Endothelial cell of umbilical vein (primary cell): ENCODE results near the gene ARSD. TPM values are rescaled to one million over a fixed set of nuclear protein-coding genes. Genes with fewer than 3 reads are reported as not detected.

Source experiments
- BruUV-seq: library from RNA; stranded (reverse); fragments of 400-500 nt; replicated peaks from 2 replicates; lab custom pipeline; 2021; lab: Mats Ljungman, UMichigan
- CTCF ChIA-PET: fragments of 300-600, 350-600 bp; sonication (Branson Sonifier 250); formaldehyde crosslinking; loops from one replicate; lab custom pipeline; 2021; ENCODE audit warnings: antibody characterized with exemption, inconsistent platforms; lab: Charles Lee
- POLR2A ChIA-PET: fragments of 300-600, 350-600 bp; sonication (Branson Sonifier 250); formaldehyde crosslinking; loops from one replicate; lab custom pipeline; 2021; ENCODE audit warnings: antibody characterized with exemption, inconsistent platforms; lab: Charles Lee
- DNase-seq: peaks from one replicate; pipeline ENCODE4 v3.0.0-alpha.2; 2011; ENCODE audit warnings: low read depth, low spot score
- FAIRE-seq: peaks from 2 replicates; lab custom pipeline; 2011; peaks lifted over from hg19 to GRCh38; lab: Jason Lieb, UNC
- H2AFZ ChIP-seq: 2 replicates; pipeline ENCODE4 v1.6.0; 2012; ENCODE audit warnings: low read depth, low read length, control low read depth, inconsistent platforms
- H3K27ac ChIP-seq: 2 replicates; pipeline ENCODE4 v1.5.1; 2011; ENCODE audit warnings: low read depth, mild to moderate bottlenecking, control low read depth, low read length, moderate library complexity; ENCODE audit not compliant: insufficient read depth
- H3K27me3 ChIP-seq, 2 experiments: 2 replicates each; pipeline versions ENCODE4 v1.6.0 to v1.6.1; 2011; ENCODE audit warnings: low read length in 2 of 2, mixed read lengths in 1 of 2; ENCODE audit not compliant: control insufficient read depth in 2 of 2, insufficient read depth in 2 of 2
- H3K36me3 ChIP-seq, 2 experiments: 2 replicates in 1 of 2; 3 replicates in 1 of 2; pipeline ENCODE4 v1.5.1; 2011; ENCODE audit warnings: low read length in 2 of 2, mild to moderate bottlenecking in 1 of 2, moderate library complexity in 1 of 2; ENCODE audit not compliant: control insufficient read depth in 2 of 2, insufficient read depth in 2 of 2; ENCODE audit errors: extremely low read depth in 1 of 2
- H3K4me1 ChIP-seq: 3 replicates; pipeline ENCODE4 v1.5.1; 2011; ENCODE audit warnings: mild to moderate bottlenecking, low read length; ENCODE audit not compliant: control insufficient read depth, insufficient read depth; ENCODE audit errors: extremely low read depth
- H3K4me2 ChIP-seq: 2 replicates; pipeline ENCODE4 v1.6.1; 2011; ENCODE audit warnings: low read length, control low read depth, mixed read lengths; ENCODE audit not compliant: insufficient read depth
- H3K4me3 ChIP-seq, 3 experiments: fragments of 200-600 bp in 1 of 3; sonication (generic), shearing (Covaris generic) in 1 of 3; replicated peaks in 1 of 3; 2 replicates each; pipeline ENCODE4 v1.5.1; 2011 to 2016; ENCODE audit warnings: control low read depth in 3 of 3, low read length in 3 of 3, mild to moderate bottlenecking in 2 of 3, inconsistent platforms in 1 of 3, low read depth in 1 of 3, moderate library complexity in 1 of 3; ENCODE audit not compliant: insufficient read depth in 1 of 3
- H3K79me2 ChIP-seq: 2 replicates; pipeline ENCODE4 v1.6.0; 2012; ENCODE audit warnings: low read length, inconsistent platforms; ENCODE audit not compliant: control insufficient read depth, insufficient read depth
- H3K9ac ChIP-seq: replicated peaks from 2 replicates; pipeline ENCODE3; 2011; ENCODE audit warnings: low read length, control low read depth; ENCODE audit not compliant: insufficient read depth; ENCODE audit errors: extremely low read depth
- H3K9me1 ChIP-seq: replicated peaks from 3 replicates; pipeline ENCODE4 v1.6.0; 2011; ENCODE audit warnings: mild to moderate bottlenecking, low read length; ENCODE audit not compliant: control insufficient read depth, insufficient read depth; ENCODE audit errors: extremely low read depth
- H3K9me3 ChIP-seq: replicated peaks from 2 replicates; pipeline ENCODE4 v1.5.1; 2012; ENCODE audit warnings: low read length, inconsistent platforms; ENCODE audit not compliant: control insufficient read depth, insufficient read depth
- H4K20me1 ChIP-seq: replicated peaks from 2 replicates; pipeline ENCODE3; 2011; ENCODE audit warnings: mild to moderate bottlenecking, low read length; ENCODE audit not compliant: control insufficient read depth, insufficient read depth; ENCODE audit errors: extremely low read depth
- FOS ChIP-seq: IDR thresholded peaks from 2 replicates; pipeline ENCODE4 v1.6.1; 2011; ENCODE audit warnings: mild to moderate bottlenecking, low read length, moderate library complexity, borderline replicate concordance; ENCODE audit not compliant: insufficient read depth
- GATA2 ChIP-seq: IDR thresholded peaks from 2 replicates; pipeline ENCODE4 v1.7.0; 2011; ENCODE audit warnings: low read depth, mild to moderate bottlenecking, moderate library complexity, mixed read lengths, low read length; ENCODE audit not compliant: insufficient read length, insufficient read depth
- JUN ChIP-seq: IDR thresholded peaks from 2 replicates; pipeline ENCODE4 v1.6.1; 2011; ENCODE audit warnings: borderline replicate concordance, low read depth; ENCODE audit not compliant: insufficient read length, insufficient read depth
- MYC ChIP-seq: IDR thresholded peaks from one replicate; pipeline ENCODE4 v1.6.1; 2011; ENCODE audit warnings: mild to moderate bottlenecking, low read depth, low read length
- dilution Hi-C: fragments of 300-500 bp; cut with MboI; formaldehyde crosslinking; loops from one replicate; pipeline ENCODE4 v1.15.0; 2019; ENCODE audit warnings: low sequenced_read_pairs; ENCODE audit not compliant: extremely low pct_ligation_motif_present
- intact Hi-C: fragments of 100-400 bp; cut with micrococcal nuclease; formaldehyde crosslinking; loops from one replicate; pipeline ENCODE4 v1.10.0; 2022
- polyA plus RNA-seq, 4 experiments: library from polyadenylated mRNA; depleted of rRNA in 3 of 4; stranded (reverse) in 3 of 4; unstranded in 1 of 4; fragments of >200 nt; gene quantifications; 2 replicates each; pipeline versions ENCODE4 v1.2.1 to v1.2.3, GENCODE V29; 2011 to 2012; ENCODE audit warnings: missing spikeins in 1 of 4
- total RNA-seq: library from RNA; stranded (reverse); gene quantifications from 2 replicates; pipeline ENCODE4 v1.2.3, GENCODE V29; 2021
- TF ChIP-seq, protein P1 (sequence below): IDR thresholded peaks from 2 replicates; pipeline ENCODE4 v1.6.1; 2011; ENCODE audit not compliant: insufficient read depth, insufficient read length
- TF ChIP-seq, protein P2 (sequence below), 2 donors: IDR thresholded peaks; 1 replicate in 1 of 2; 2 replicates in 1 of 2; pipeline ENCODE4 v1.5.1; 2011; ENCODE audit warnings: low read length in 2 of 2, mild to moderate bottlenecking in 2 of 2, moderate library complexity in 2 of 2, control low read depth in 1 of 2, inconsistent platforms in 1 of 2, low read depth in 1 of 2; ENCODE audit not compliant: insufficient read depth in 1 of 2; ENCODE audit errors: extremely low read depth in 1 of 2

ARSD gene
- total and polyA plus RNA-seq, 2 donors (not counting 3 experiments of a cell fraction or from before 2014, with no cell fraction given), result 15.5 to 18.6 TPM

DNA sequence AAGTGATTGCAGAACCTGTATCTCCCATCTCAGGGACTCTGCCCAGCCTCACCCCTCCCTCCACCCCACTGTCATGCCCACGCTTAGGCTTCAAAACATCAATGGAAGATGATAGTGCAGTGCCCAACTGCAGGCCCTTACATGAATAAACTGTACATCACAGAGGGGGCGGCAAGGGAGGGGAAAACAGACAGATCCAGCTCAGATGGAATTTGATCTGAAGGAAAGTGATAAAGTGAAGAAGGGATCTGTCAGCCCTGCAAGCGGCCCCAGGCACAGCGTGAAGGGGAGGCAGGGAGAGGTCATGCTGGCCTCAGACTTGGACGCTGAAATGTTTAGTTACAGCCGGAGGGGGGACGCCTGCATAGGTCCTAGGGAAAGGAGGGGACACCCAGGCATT lies 61.9 kb downstream of the ARSD start:
- Histone ChIP-seq H3K9ac (no peak overlapping the region), H3K36me3 (no peaks in the 10 kb centered on the region), H3K9me3 (no peaks in the 10 kb centered on the region), H3K27ac (no peak overlapping the region), H3K79me2 (no peaks in the 10 kb centered on the region), H4K20me1 (no peaks in the 10 kb centered on the region), H3K4me3 (no peak overlapping the region), H3K4me2 (no peak overlapping the region), H3K4me1 (no peaks in the 10 kb centered on the region), H3K27me3 (no peaks in the 10 kb centered on the region), H3K9me1 (no peaks in the 10 kb centered on the region), H2AFZ (no peak overlapping the region)
- POLR2A ChIA-PET, result no interaction called here
- CTCF ChIA-PET, result no interaction called here
- FAIRE-seq, result no peak
- DNase-seq, result no peak
- intact Hi-C loops (no loop called here), dilution Hi-C loops (no loop called here)
- TF ChIP-seq, protein P1, sequence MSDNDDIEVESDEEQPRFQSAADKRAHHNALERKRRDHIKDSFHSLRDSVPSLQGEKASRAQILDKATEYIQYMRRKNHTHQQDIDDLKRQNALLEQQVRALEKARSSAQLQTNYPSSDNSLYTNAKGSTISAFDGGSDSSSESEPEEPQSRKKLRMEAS, result no peak
- no peak for TF ChIP-seq JUN
- TF ChIP-seq, protein P2, sequence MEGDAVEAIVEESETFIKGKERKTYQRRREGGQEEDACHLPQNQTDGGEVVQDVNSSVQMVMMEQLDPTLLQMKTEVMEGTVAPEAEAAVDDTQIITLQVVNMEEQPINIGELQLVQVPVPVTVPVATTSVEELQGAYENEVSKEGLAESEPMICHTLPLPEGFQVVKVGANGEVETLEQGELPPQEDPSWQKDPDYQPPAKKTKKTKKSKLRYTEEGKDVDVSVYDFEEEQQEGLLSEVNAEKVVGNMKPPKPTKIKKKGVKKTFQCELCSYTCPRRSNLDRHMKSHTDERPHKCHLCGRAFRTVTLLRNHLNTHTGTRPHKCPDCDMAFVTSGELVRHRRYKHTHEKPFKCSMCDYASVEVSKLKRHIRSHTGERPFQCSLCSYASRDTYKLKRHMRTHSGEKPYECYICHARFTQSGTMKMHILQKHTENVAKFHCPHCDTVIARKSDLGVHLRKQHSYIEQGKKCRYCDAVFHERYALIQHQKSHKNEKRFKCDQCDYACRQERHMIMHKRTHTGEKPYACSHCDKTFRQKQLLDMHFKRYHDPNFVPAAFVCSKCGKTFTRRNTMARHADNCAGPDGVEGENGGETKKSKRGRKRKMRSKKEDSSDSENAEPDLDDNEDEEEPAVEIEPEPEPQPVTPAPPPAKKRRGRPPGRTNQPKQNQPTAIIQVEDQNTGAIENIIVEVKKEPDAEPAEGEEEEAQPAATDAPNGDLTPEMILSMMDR (IDR thresholded peaks at IDR 0.05; ENCODE audit: extremely low read depth in 1 of 2, insufficient read depth in 1 of 2, low read depth in 1 of 2, low read length in 2 of 2), result no peak
- TF ChIP-seq MYC, result no peak
- no TSS peak for BruUV-seq

DNA sequence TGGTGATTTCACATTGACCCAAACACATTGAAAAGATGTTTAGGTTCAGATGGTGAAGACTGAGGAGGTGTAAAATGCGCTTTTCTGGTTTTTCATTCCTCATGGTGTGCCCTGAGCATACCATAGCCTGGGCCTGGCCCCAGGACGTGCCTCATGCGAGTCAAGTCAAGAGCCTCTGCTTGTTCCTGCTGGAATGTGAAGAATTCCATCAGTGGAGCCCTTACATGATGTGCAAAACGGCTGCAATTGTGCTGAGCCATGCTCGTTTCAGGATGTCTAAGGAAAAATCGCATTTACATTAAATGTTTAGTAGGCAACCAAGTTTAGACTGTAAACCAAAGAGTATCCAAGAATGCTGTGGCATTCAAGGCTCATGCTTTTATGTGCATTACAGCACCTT lies 65.5 kb downstream of the ARSD start:
- intact Hi-C loops (no loop called here), dilution Hi-C loops (no loop called here)
- TF ChIP-seq JUN (no peak), GATA2 (no peak), FOS (no peak)
- TF ChIP-seq, protein P1, result no peak
- no peaks in the 10 kb centered on the region for H3K9me1 ChIP-seq
- H3K4me1 ChIP-seq, result no peaks in the 10 kb centered on the region
- no peak overlapping the region for H3K9ac ChIP-seq
- BruUV-seq, result no TSS peak
- no peak for DNase-seq
- ChIA-PET POLR2A (no interaction called here), CTCF (no interaction called here)
- no peaks in the 10 kb centered on the region for H3K36me3 ChIP-seq
- no peak overlapping the region for H3K4me3 ChIP-seq
- H3K9me3 ChIP-seq, result no peaks in the 10 kb centered on the region
- H3K79me2 ChIP-seq, result no peaks in the 10 kb centered on the region
- FAIRE-seq, result no peak
- no peak overlapping the region for H3K4me2 ChIP-seq
- no peaks in the 10 kb centered on the region for H3K27me3 ChIP-seq
- no peak overlapping the region for H2AFZ ChIP-seq
- H3K27ac ChIP-seq, result no peak overlapping the region
- no peaks in the 10 kb centered on the region for H4K20me1 ChIP-seq
